LoVo (cell line): Measurements from ENCODE around the gene GLT6D1.
"Not testable (repeated sequence)": the region's sequence is repeated elsewhere in the genome, so short reads cannot be mapped to it uniquely, and the experiment has no call there.

Experiments
- DNase-seq: peaks from one replicate; pipeline ENCODE4 v3.0.0-alpha.2; 2016; ENCODE audit warnings: low spot score

The GLT6D1 gene

GRCh38 chr9:135664801-135665794 lies 25.8 kb upstream of the GLT6D1 start:
- DNase-seq: no peak

- DNase-seq: no peak
These were observed 24.9 kb upstream of the GLT6D1 start for GRCh38 chr9:135664266-135664665.

GRCh38 chr9:135663857-135664256 lies 24.5 kb upstream of the GLT6D1 start:
- DNase-seq: no peak

GRCh38 chr9:135663451-135663770 lies 24.1 kb upstream of the GLT6D1 start:
- no peak for DNase-seq

- DNase-seq: no peak
These were observed 23.6 kb upstream of the GLT6D1 start, which contains the start of gene LCN9 for GRCh38 chr9:135662758-135663450. TSS of gene LCN9 (plus strand) at chr9:135663309. CDS start at chr9:135663322, 13 bp downstream.

- DNase-seq: no peak
These were observed 22.6 kb upstream of the GLT6D1 start for GRCh38 chr9:135661816-135662560.

- no peak for DNase-seq
These were observed 21.1 kb upstream of the GLT6D1 start for GRCh38 chr9:135660407-135660806.

- DNase-seq: no peak
These were observed 19.9 kb upstream of the GLT6D1 start for GRCh38 chr9:135659252-135659651.

- no peak for DNase-seq
These were observed 18.1 kb upstream of the GLT6D1 start for GRCh38 chr9:135657416-135657815.

GRCh38 chr9:135655317-135655716 lies 16.0 kb upstream of the GLT6D1 start:
- DNase-seq: no peak

- no peak for DNase-seq
These were observed 11.1 kb upstream of the GLT6D1 start for GRCh38 chr9:135650408-135650807.

- DNase-seq: no peak
These were observed 10.2 kb upstream of the GLT6D1 start for GRCh38 chr9:135649508-135649907.

GRCh38 chr9:135648494-135649410 lies 9.4 kb upstream of the GLT6D1 start:
- no peak for DNase-seq

- no peak for DNase-seq
These were observed 8.5 kb upstream of the GLT6D1 start for GRCh38 chr9:135647884-135648283.

GRCh38 chr9:135644631-135645218 lies 5.4 kb upstream of the GLT6D1 start:
- no peak for DNase-seq

GRCh38 chr9:135641745-135642144 lies 2.4 kb upstream of the GLT6D1 start:
- DNase-seq: no peak

- DNase-seq: no peak
These were observed 1.7 kb upstream of the GLT6D1 start for GRCh38 chr9:135641047-135641446.

GRCh38 chr9:135636930-135637530 lies 2.3 kb downstream of the GLT6D1 start:
- DNase-seq: not testable (repeated sequence)

GRCh38 chr9:135632841-135633240 lies 6.5 kb downstream of the GLT6D1 start:
- no peak for DNase-seq

GRCh38 chr9:135624282-135624681 lies 15.1 kb downstream of the GLT6D1 start:
- DNase-seq: no peak
